Activated CD8-positive, alpha-beta T cell treated with anti-CD3 and anti-CD28 coated beads for 36 hours (primary cell): ENCODE data around the gene AMPD2. TPM values are rescaled to one million over a fixed set of nuclear protein-coding genes. Genes with fewer than 3 reads are reported as not detected.
"Not testable (repeated sequence)": the region's sequence is repeated elsewhere in the genome, so short reads cannot be mapped to it uniquely, and the experiment has no call there.

ENCODE experiments used
- ATAC-seq: fragments of 200-7000 bp; cut with Tn5 transposase; one replicate; pipeline ENCODE4 v1.10.0; 2021; ENCODE audit warnings: mild to moderate bottlenecking, moderate library complexity
- CTCF ChIA-PET: fragments of 350-600 bp; sonication (Branson Sonifier 250); formaldehyde crosslinking; loops from one replicate; lab custom pipeline; 2021; ENCODE audit warnings: antibody characterized with exemption; lab: Charles Lee
- POLR2A ChIA-PET: fragments of 350-600 bp; sonication (Branson Sonifier 250); formaldehyde crosslinking; loops from one replicate; lab custom pipeline; 2021; ENCODE audit warnings: antibody characterized with exemption; lab: Charles Lee
- DNase-seq: peaks from one replicate; pipeline ENCODE4 v3.0.0-alpha.2; 2020
- H3K27ac Mint-ChIP-seq: one replicate; pipeline ENCODE4 v1.8.0; 2021; ENCODE audit warnings: mild to moderate bottlenecking, mixed read lengths
- H3K27me3 Mint-ChIP-seq: one replicate; pipeline ENCODE4 v1.8.0; 2021; ENCODE audit warnings: mixed read lengths
- H3K36me3 Mint-ChIP-seq: one replicate; pipeline ENCODE4 v1.8.0; 2021; ENCODE audit warnings: low read depth, mixed read lengths
- H3K4me1 Mint-ChIP-seq: one replicate; pipeline ENCODE4 v1.8.0; 2021; ENCODE audit warnings: low read depth, mixed read lengths
- H3K4me3 Mint-ChIP-seq: one replicate; pipeline ENCODE4 v1.8.0; 2021; ENCODE audit warnings: mild to moderate bottlenecking, moderate library complexity, mixed read lengths
- H3K9me3 Mint-ChIP-seq: one replicate; pipeline ENCODE4 v1.8.0; 2021; ENCODE audit warnings: mixed read lengths
- CTCF ChIP-seq: fragments of 200-600 bp; IDR thresholded peaks from one replicate; pipeline ENCODE4 v1.8.0; 2022; ENCODE audit warnings: antibody characterized with exemption, mild to moderate bottlenecking
- intact Hi-C: fragments of 100-400 bp; cut with micrococcal nuclease; formaldehyde crosslinking; loops from one replicate; pipeline ENCODE4 v1.10.0; 2022
- total RNA-seq, 2 experiments: library from RNA; stranded (reverse); gene quantifications; one replicate each; pipeline ENCODE4 v1.2.3, GENCODE V29; 2021

AMPD2 gene
- total RNA-seq, 2 experiments from 2014 or later, result 107 to 119 TPM

DNA sequence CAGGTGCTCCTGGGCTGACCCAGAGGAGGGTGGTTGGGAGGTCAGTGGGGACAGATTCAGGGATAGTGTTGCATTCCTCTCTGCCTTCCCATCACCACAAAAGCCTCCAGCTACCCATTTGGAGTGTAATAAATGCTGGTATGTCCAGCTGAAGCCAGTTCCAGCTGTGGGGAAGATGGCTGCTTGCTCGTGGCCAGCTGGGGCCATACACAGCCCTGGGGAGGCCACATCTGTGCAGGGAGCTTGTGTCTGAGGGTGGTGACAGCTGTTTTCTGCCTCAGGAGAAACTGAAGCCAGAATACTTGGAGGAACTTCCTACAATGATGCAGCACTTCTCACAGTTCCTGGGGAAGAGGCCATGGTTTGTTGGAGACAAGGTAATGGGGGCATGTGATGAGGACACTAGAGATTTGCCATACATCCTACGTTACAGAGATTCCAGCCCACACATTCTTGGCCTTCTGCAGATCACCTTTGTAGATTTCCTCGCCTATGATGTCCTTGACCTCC, 39.0 kb downstream of the AMPD2 start:
- ChIA-PET CTCF (interaction anchor here (0.7 to 2.8 kb wide), 7 partner anchors 13 to 301 kb away, joined by 3 to 26 read pairs (median 3); no protein-coding TSS in a partner anchor), POLR2A (interaction anchor here (1.0 to 1.1 kb wide), 2 partner anchors 10 to 39 kb away, joined by 3 to 4 read pairs; partner anchors contain the start of genes GNAT2 and GSTM2)
- no peak for DNase-seq
- Mint-ChIP-seq H3K36me3 (no peaks in the 10 kb centered on the region), H3K4me3 (no peak overlapping the region), H3K9me3 (no peaks in the 10 kb centered on the region), H3K4me1 (peaks cover 6% of the 10 kb centered on the region), H3K27me3 (no peaks in the 10 kb centered on the region), H3K27ac (no peak overlapping the region)
- TF ChIP-seq CTCF, result no peak
- ATAC-seq, result no peak
- intact Hi-C loops, result no loop called here

GRCh38 chr1:109659145-109659544, 39.5 kb downstream of the AMPD2 start:
- H3K4me1 Mint-ChIP-seq, result peaks cover 6% of the 10 kb centered on the region
- no peak for DNase-seq
- TF ChIP-seq CTCF, result no peak
- ChIA-PET CTCF (interaction anchor here (1.2 to 2.8 kb wide), 3 partner anchors 12 to 19 kb away, joined by 5 to 26 read pairs (median 6); no protein-coding TSS in a partner anchor), POLR2A (no interaction called here)
- no peak overlapping the region for H3K4me3 Mint-ChIP-seq
- no peaks in the 10 kb centered on the region for H3K27me3 Mint-ChIP-seq
- no peak overlapping the region for H3K27ac Mint-ChIP-seq
- ATAC-seq, result no peak
- H3K9me3 Mint-ChIP-seq, result no peaks in the 10 kb centered on the region
- intact Hi-C loops, result no loop called here
- H3K36me3 Mint-ChIP-seq, result no peaks in the 10 kb centered on the region

- Mint-ChIP-seq H3K27me3 (no peaks in the 10 kb centered on the region), H3K4me1 (peaks cover 3% of the 10 kb centered on the region), H3K4me3 (no peak overlapping the region), H3K27ac (no peak overlapping the region), H3K9me3 (no peaks in the 10 kb centered on the region), H3K36me3 (no peaks in the 10 kb centered on the region)
- DNase-seq (no peak), ATAC-seq (no peak)
- intact Hi-C loops, result no loop called here
- ChIA-PET POLR2A (no interaction called here), CTCF (interaction anchor here (0.6 to 1.8 kb wide), 4 partner anchors 20 to 324 kb away, joined by 3 to 6 read pairs (median 4); partner anchors contain the start of gene GSTM1)
- no peak for TF ChIP-seq CTCF
These were observed 40.5 kb downstream of the AMPD2 start for GRCh38 chr1:109659997-109660690.

DNA sequence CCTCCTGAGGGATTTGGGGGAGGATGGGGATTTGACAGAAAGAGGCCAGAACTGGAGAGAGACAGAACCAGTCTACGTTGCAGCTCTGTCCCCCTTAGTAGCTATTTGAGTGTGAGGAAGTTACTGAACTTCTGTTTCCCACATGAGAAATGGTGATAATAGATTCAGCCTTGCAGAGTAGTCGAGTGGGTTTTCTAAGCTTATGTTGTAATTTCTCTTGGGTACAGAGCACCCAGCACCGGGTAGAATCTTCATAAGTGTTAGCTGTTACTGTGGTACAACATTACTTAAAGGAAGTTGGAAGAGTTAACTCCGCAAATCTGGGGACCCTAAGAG, 41.0 kb downstream of the AMPD2 start:
- H3K27ac Mint-ChIP-seq, H3K27me3 Mint-ChIP-seq, ATAC-seq, H3K4me1 Mint-ChIP-seq, DNase-seq, H3K9me3 Mint-ChIP-seq, H3K36me3 Mint-ChIP-seq, intact Hi-C loops, H3K4me3 Mint-ChIP-seq, POLR2A ChIA-PET: not testable (repeated sequence)
- CTCF ChIA-PET, result interaction anchor here (0.6 to 1.8 kb wide), 4 partner anchors 20 to 323 kb away, joined by 3 to 6 read pairs (median 4); partner anchors contain the start of gene GSTM1

DNA sequence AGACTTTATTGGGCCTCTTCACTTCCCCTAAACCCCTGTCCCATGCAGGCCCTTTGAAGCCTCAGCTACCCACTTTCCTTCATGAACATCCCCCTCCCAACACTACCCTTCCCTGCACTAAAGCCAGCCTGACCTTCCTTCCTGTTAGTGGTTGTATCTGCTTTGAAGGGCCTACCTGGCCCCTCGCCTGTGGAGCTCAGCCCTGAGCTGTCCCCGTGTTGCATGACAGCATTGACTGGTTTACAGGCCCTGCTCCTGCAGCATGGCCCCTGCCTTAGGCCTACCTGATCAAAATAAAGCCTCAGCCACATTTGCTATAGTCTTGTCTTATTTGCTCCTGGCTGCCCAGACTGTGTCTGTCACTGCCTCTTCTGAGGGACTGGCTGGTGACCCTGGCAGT, 41.8 kb downstream of the AMPD2 start:
- DNase-seq, result no peak
- Mint-ChIP-seq H3K4me3 (no peak overlapping the region), H3K9me3 (no peaks in the 10 kb centered on the region), H3K4me1 (peaks cover 3% of the 10 kb centered on the region), H3K27me3 (no peaks in the 10 kb centered on the region), H3K27ac (no peak overlapping the region), H3K36me3 (no peaks in the 10 kb centered on the region)
- CTCF ChIA-PET, result interaction anchor here (0.8 to 2.0 kb wide), 5 partner anchors 11 to 322 kb away, joined by 3 to 7 read pairs (median 4); no protein-coding TSS in a partner anchor
- POLR2A ChIA-PET, result interaction anchor here (1.1 kb wide), 1 partner anchor 23 kb away, joined by 4 read pairs; no protein-coding TSS in a partner anchor
- no peak for TF ChIP-seq CTCF
- no peak for ATAC-seq
- intact Hi-C loops, result no loop called here
